ENCODE measurements around the gene CGB8. TPM values are rescaled to one million over a fixed set of nuclear protein-coding genes. Genes with fewer than 3 reads are reported as not detected.

Gene CGB8
- total and polyA plus RNA-seq, 2 of the 8 experiments (the other 6 are each of a cell fraction or from before 2014, with no cell fraction given) = 0.09 TPM; not detected in 1

- Histone ChIP-seq H3K14ac (ENCODE audit: insufficient read length) (no peak overlapping the region), H3K23me2 (ENCODE audit: low read depth, low read length) (peaks cover 4% of the 10 kb centered on the region; the same call in 1 of the 2 replicates), H3K4me1 (replicated peaks in 1 of 4; ENCODE audit: control insufficient read depth in 3 of 4, insufficient read depth in 4 of 4, low read length in 3 of 4) (peaks cover 0 to 6% (median 3%) of the 10 kb centered on the region in 4 experiments; a peak in 2 of 7 replicates), H3K27me3 (replicated peaks in 1 of 4; ENCODE audit: control insufficient read depth in 3 of 4, extremely low read depth in 1 of 4, insufficient read depth in 3 of 4, low read length in 3 of 4) (no peaks in the 10 kb centered on the region), H3K79me1 (ENCODE audit: low read depth, low read length) (peaks cover 10% of the 10 kb centered on the region), H4K20me1 (replicated peaks in 1 of 2; ENCODE audit: control insufficient read depth in 1 of 2, insufficient read depth in 2 of 2, low read length in 2 of 2) (peaks cover 4 to 6% of the 10 kb centered on the region in 2 experiments), H3K36me3 (ENCODE audit: control insufficient read depth in 2 of 4, insufficient read depth in 4 of 4, low read length in 3 of 4) (peaks cover 0 to 6% (median 2%) of the 10 kb centered on the region in 4 experiments; a peak in 5 of 8 replicates), H3K56ac (replicated peaks; ENCODE audit: insufficient read length, low read depth, low read length) (no peak overlapping the region), H3K18ac (ENCODE audit: extremely low read depth, low read length) (no peak overlapping the region), H2BK5ac (ENCODE audit: low read depth, low read length) (no peak overlapping the region), H3K79me2 (ENCODE audit: control insufficient read depth in 1 of 2, insufficient read depth in 2 of 2, low read length in 2 of 2) (peaks cover 11 to 26% of the 10 kb centered on the region in 2 experiments; a peak in 3 of 4 replicates), H2BK120ac (replicated peaks; ENCODE audit: low read depth, low read length) (no peak overlapping the region), H4K8ac (ENCODE audit: extremely low read depth, insufficient read depth, low read length) (no peak overlapping the region), H2AFZ (ENCODE audit: low read length) (no peak overlapping the region), H3K9me3 (ENCODE audit: insufficient read depth in 2 of 2, low read depth in 1 of 2, low read length in 1 of 2) (no peaks in the 10 kb centered on the region), H3K9ac (replicated peaks in 1 of 4; ENCODE audit: extremely low read depth in 1 of 4, low read depth in 3 of 4, low read length in 3 of 4) (no peak overlapping the region), H2BK12ac (ENCODE audit: low read depth, low read length) (no peak overlapping the region), H2BK20ac (ENCODE audit: low read length) (no peak overlapping the region), H2AK5ac (ENCODE audit: low read depth, low read length) (no peak overlapping the region), H4K5ac (ENCODE audit: insufficient read length, low read depth, low read length) (no peak overlapping the region), H3K4me3 (ENCODE audit: extremely low read depth in 1 of 4, insufficient read depth in 2 of 4, low read depth in 3 of 4, low read length in 4 of 4) (no peak overlapping the region), H3K27ac (ENCODE audit: low read depth, low read length) (no peak overlapping the region), H4K91ac (replicated peaks; ENCODE audit: insufficient read length, low read length) (no peak overlapping the region), H3K23ac (ENCODE audit: insufficient read length) (no peak overlapping the region), H3K4ac (replicated peaks; ENCODE audit: insufficient read length, low read depth, low read length) (no peak overlapping the region), H2BK15ac (ENCODE audit: low read length) (no peak overlapping the region), H3K4me2 (ENCODE audit: insufficient read depth in 1 of 2, low read depth in 2 of 2, low read length in 2 of 2) (no peak overlapping the region)
- TF ChIP-seq KDM4A (IDR thresholded peaks at IDR 0.05; ENCODE audit: low read depth, low read length, severe bottlenecking) (no peak), CTCF (IDR thresholded peaks at IDR 0.05; ENCODE audit: control extremely low read depth in 1 of 3, insufficient read depth in 1 of 3, low read depth in 1 of 3, low read length in 3 of 3) (peak; percentile 69 to 83 (median 74)), SP4 (IDR thresholded peaks at IDR 0.05; ENCODE audit: low read length) (no peak), CHD2 (IDR thresholded peaks at IDR 0.05; ENCODE audit: low read length) (no peak), TCF12 (IDR thresholded peaks at IDR 0.05; ENCODE audit: low read depth, low read length) (no peak), BACH1 (IDR thresholded peaks at IDR 0.05; ENCODE audit: low read length) (no peak), RAD21 (IDR thresholded peaks at IDR 0.05 in 1 of 2, conservative IDR thresholded peaks at IDR 0.05 in 1 of 2; ENCODE audit: low read depth in 2 of 2, low read length in 2 of 2) (peak; percentile 36 to 53; a peak in 3 of 4 replicates)
- TF ChIP-seq, protein P1, sequence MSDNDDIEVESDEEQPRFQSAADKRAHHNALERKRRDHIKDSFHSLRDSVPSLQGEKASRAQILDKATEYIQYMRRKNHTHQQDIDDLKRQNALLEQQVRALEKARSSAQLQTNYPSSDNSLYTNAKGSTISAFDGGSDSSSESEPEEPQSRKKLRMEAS (IDR thresholded peaks at IDR 0.05) = peak; percentile 43; the same call in 1 of the 2 replicates
- ChIA-PET CTCF (ENCODE audit: partially characterized antibody) (interaction anchor here (0.9 to 6.2 kb wide), 27 partner anchors 9 to 330 kb away, joined by 3 to 66 read pairs (median 5); partner anchors contain the start of genes CGB2, KCNA7, LHB and NTF4), POLR2A (ENCODE audit: partially characterized antibody) (interaction anchor here (0.8 to 1.1 kb wide), 4 partner anchors 14 to 34 kb away, joined by 3 read pairs; a partner anchor contains a TSS)
- DNase-seq (ENCODE audit: low read depth in 1 of 2, low spot score in 2 of 2) (peak in 1 of 2 experiments; percentile 93), FAIRE-seq (no peak)
- WGBS, 2 experiments (ENCODE audit: extremely low coverage in 1 of 2, insufficient coverage in 1 of 2, insufficient read length in 1 of 2, insufficient replicate concordance in 2 of 2, low coverage in 1 of 2, low lambda C conversion rate in 2 of 2, missing lambda C conversion rate in 1 of 2) = 73% methylated on average over 5 of the region's 5 CpGs; no CpG with 5 or more reads in 1 of the 2 experiments
These were observed 50.9 kb downstream of the CGB8 start for GRCh38 chr19:48997972-48998371.

All from H1 (cell line).